HG03442 (cell line): ENCODE data around the gene CPLX1.

Experiments
- ATAC-seq: cut with Tn5 transposase; IDR thresholded peaks from one replicate; pipeline ENCODE4 v1.9.1; 2021; ENCODE audit warnings: mild to moderate bottlenecking, moderate library complexity; ENCODE audit not compliant: unreplicated experiment

The CPLX1 gene

GRCh38 chr4:825971-826330 is at the start of gene CPLX1:
CPLX1 (minus strand) TSS chr4:826129; CDS start chr4:824522, 1,607 bp downstream.
- no peak for ATAC-seq

- no peak for ATAC-seq
These were observed 49.3 kb upstream of the CPLX1 start for GRCh38 chr4:874971-875817.

- ATAC-seq, result no peak
These were observed 48.1 kb upstream of the CPLX1 start for GRCh38 chr4:874056-874455.

GRCh38 chr4:872241-872981 is 46.5 kb upstream of the CPLX1 start:
- ATAC-seq, result no peak

- ATAC-seq, result no peak
These were observed 45.6 kb upstream of the CPLX1 start for GRCh38 chr4:871484-871883.

GRCh38 chr4:870951-871350 is 45.0 kb upstream of the CPLX1 start:
- ATAC-seq, result no peak

- ATAC-seq, result no peak
These were observed 43.8 kb upstream of the CPLX1 start for GRCh38 chr4:869776-870175.

- ATAC-seq, result no peak
These were observed 42.5 kb upstream of the CPLX1 start for GRCh38 chr4:868421-868820.

- ATAC-seq, result no peak
These were observed 41.8 kb upstream of the CPLX1 start for GRCh38 chr4:867526-868250.

- no peak for ATAC-seq
These were observed 40.9 kb upstream of the CPLX1 start for GRCh38 chr4:866761-867390.

- ATAC-seq, result no peak
These were observed 40.3 kb upstream of the CPLX1 start for GRCh38 chr4:866068-866760.

- no peak for ATAC-seq
These were observed 39.6 kb upstream of the CPLX1 start for GRCh38 chr4:865572-865971.

GRCh38 chr4:865121-865465 is 39.2 kb upstream of the CPLX1 start:
- ATAC-seq, result no peak

- no peak for ATAC-seq
These were observed 38.7 kb upstream of the CPLX1 start for GRCh38 chr4:864456-865120.

- ATAC-seq, result no peak
These were observed 34.6 kb upstream of the CPLX1 start for GRCh38 chr4:860561-860960.

- ATAC-seq, result no peak
These were observed 33.6 kb upstream of the CPLX1 start for GRCh38 chr4:859496-859895.

GRCh38 chr4:858831-859451 is 33.0 kb upstream of the CPLX1 start:
- no peak for ATAC-seq

GRCh38 chr4:858041-858481 is 32.1 kb upstream of the CPLX1 start:
- ATAC-seq, result no peak

GRCh38 chr4:857461-857860 is 31.5 kb upstream of the CPLX1 start:
- ATAC-seq, result no peak
